ENCODE measurements around the gene CLDN5.

DNA sequence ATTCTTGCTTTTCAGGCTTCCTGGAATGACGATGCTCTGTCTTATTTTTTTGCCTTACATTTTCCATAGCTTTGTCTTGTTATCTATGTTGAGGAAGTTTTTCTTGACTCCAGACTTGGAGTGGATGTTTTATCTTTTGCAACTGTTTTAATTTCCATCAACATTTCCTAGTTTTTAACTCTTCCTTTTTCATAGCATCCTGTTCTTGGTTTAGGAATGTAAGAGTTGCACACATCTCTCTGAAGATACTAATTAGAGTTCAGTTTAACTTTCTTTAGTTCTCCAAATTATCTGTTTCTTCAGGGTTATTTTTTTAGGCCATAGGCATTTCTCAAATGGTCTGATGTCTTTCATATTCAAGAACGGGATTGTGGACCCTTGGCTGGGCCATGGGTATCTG is 10.4 kb downstream of the CLDN5 start:
- TF ChIP-seq, protein P1, sequence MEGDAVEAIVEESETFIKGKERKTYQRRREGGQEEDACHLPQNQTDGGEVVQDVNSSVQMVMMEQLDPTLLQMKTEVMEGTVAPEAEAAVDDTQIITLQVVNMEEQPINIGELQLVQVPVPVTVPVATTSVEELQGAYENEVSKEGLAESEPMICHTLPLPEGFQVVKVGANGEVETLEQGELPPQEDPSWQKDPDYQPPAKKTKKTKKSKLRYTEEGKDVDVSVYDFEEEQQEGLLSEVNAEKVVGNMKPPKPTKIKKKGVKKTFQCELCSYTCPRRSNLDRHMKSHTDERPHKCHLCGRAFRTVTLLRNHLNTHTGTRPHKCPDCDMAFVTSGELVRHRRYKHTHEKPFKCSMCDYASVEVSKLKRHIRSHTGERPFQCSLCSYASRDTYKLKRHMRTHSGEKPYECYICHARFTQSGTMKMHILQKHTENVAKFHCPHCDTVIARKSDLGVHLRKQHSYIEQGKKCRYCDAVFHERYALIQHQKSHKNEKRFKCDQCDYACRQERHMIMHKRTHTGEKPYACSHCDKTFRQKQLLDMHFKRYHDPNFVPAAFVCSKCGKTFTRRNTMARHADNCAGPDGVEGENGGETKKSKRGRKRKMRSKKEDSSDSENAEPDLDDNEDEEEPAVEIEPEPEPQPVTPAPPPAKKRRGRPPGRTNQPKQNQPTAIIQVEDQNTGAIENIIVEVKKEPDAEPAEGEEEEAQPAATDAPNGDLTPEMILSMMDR (IDR thresholded peaks at IDR 0.05 in 8 of 11, conservative IDR thresholded peaks at IDR 0.05 in 3 of 11) = no peak
- TF ChIP-seq POLR2A (IDR thresholded peaks at IDR 0.05) = no peak
